ENCODE measurements around the gene SULF2. TPM values are rescaled to one million over a fixed set of nuclear protein-coding genes. Genes with fewer than 3 reads are reported as not detected.
A peak's percentile ranks its signal among the peaks of the same experiment; 100 is the strongest.

Gene SULF2
- total and polyA plus RNA-seq, 2 of the 13 experiments (the other 11 are each of a cell fraction or from before 2014, with no cell fraction given) = 7.2 to 50.9 TPM

GRCh38 chr20:47659904-47660601 is 125.2 kb downstream of the SULF2 start (continued):
- TF ChIP-seq GPBP1L1 (CRISPR knock-in tag; IDR thresholded peaks at IDR 0.05) (no peak), TEAD2 (CRISPR knock-in tag; IDR thresholded peaks at IDR 0.05) (no peak), RCOR2 (CRISPR knock-in tag; IDR thresholded peaks at IDR 0.05) (peak; percentile 30; the same call in 1 of the 2 replicates), ETV6 (CRISPR knock-in tag; conservative IDR thresholded peaks at IDR 0.05) (0 out of 2 replicates have a peak, but pooled peaks have one; percentile 72), ZBTB33 (CRISPR knock-in tag; IDR thresholded peaks at IDR 0.05) (0 out of 2 replicates have a peak, but pooled peaks have one; percentile 13), E2F2 (CRISPR knock-in tag; IDR thresholded peaks at IDR 0.05; ENCODE audit: borderline replicate concordance) (no peak), RARA (CRISPR knock-in tag; IDR thresholded peaks at IDR 0.05) (0 out of 2 replicates have a peak, but pooled peaks have one; percentile 5), HOXA5 (CRISPR knock-in tag; IDR thresholded peaks at IDR 0.05) (peak; percentile 47; the same call in 1 of the 2 replicates), NFRKB (IDR thresholded peaks at IDR 0.05) (no peak), GLMP (CRISPR knock-in tag; IDR thresholded peaks at IDR 0.05; ENCODE audit: borderline replicate concordance) (no peak), FOXP1 (IDR thresholded peaks at IDR 0.05) (no peak), FOXP1 (CRISPR knock-in tag; IDR thresholded peaks at IDR 0.05) (0 out of 2 replicates have a peak, but pooled peaks have one; percentile 5), ZNF597 (CRISPR knock-in tag; IDR thresholded peaks at IDR 0.05) (no peak), MZF1 (CRISPR knock-in tag; IDR thresholded peaks at IDR 0.05; ENCODE audit: borderline replicate concordance) (no peak), ERF (CRISPR knock-in tag; IDR thresholded peaks at IDR 0.05) (0 out of 2 replicates have a peak, but pooled peaks have one; percentile 33), GATAD2A (CRISPR knock-in tag; IDR thresholded peaks at IDR 0.05) (0 out of 2 replicates have a peak, but pooled peaks have one; percentile 20), TGIF2 (CRISPR knock-in tag; IDR thresholded peaks at IDR 0.05) (peak; percentile 41; the same call in 1 of the 2 replicates), HNF4A (CRISPR knock-in tag; IDR thresholded peaks at IDR 0.05) (peak; percentile 61), SIN3B (IDR thresholded peaks at IDR 0.05; ENCODE audit: low read length) (no peak)

All from HepG2 (cell line).